Neural progenitor cell (in vitro differentiated cells): ENCODE results near the gene TOMM40L. TPM values are rescaled to one million over a fixed set of nuclear protein-coding genes. Genes with fewer than 3 reads are reported as not detected.

Experiments
- DNase-seq: peaks from one replicate; pipeline ENCODE4 v3.0.0-alpha.2; 2016; ENCODE audit warnings: low spot score
- H2AFZ ChIP-seq: fragments of 200-600 bp; sonication (generic); replicated peaks from 2 replicates; pipeline ENCODE4 v1.6.1; 2016; ENCODE audit warnings: antibody characterized with exemption
- H3F3A ChIP-seq: fragments of 200-600 bp; sonication (generic); 2 replicates; pipeline ENCODE4 v1.6.1; 2016; ENCODE audit warnings: antibody characterized with exemption, low read depth
- H3K27ac ChIP-seq: fragments of 200-600 bp; sonication (generic); 2 replicates; pipeline ENCODE4 v1.5.1; 2016; ENCODE audit warnings: mild to moderate bottlenecking
- H3K27me3 ChIP-seq: fragments of 200-600 bp; sonication (generic); 2 replicates; pipeline ENCODE4 v1.6.1; 2016; ENCODE audit warnings: mild to moderate bottlenecking, moderate library complexity
- H3K36me3 ChIP-seq: fragments of 200-600 bp; sonication (generic); 2 replicates; pipeline ENCODE4 v1.5.1; 2016
- H3K4me1 ChIP-seq: fragments of 200-600 bp; sonication (generic); 2 replicates; pipeline ENCODE4 v1.6.1; 2016; ENCODE audit warnings: mixed run types
- H3K4me2 ChIP-seq: fragments of 200-600 bp; sonication (generic); 2 replicates; pipeline ENCODE4 v1.6.1; 2016
- H3K4me3 ChIP-seq: fragments of 200-600 bp; sonication (generic); 2 replicates; pipeline ENCODE4 v1.5.1; 2016
- H3K79me2 ChIP-seq: fragments of 200-600 bp; sonication (generic); 2 replicates; pipeline ENCODE4 v1.6.1; 2016; ENCODE audit warnings: low read depth
- H3K9ac ChIP-seq: fragments of 200-600 bp; sonication (generic); 2 replicates; pipeline ENCODE4 v1.6.1; 2016
- H3K9me3 ChIP-seq: fragments of 200-600 bp; sonication (generic); 2 replicates; pipeline ENCODE4 v1.5.1; 2016; ENCODE audit warnings: low read depth
- H4K20me1 ChIP-seq: fragments of 200-600 bp; sonication (generic); 2 replicates; pipeline ENCODE4 v1.6.1; 2016; ENCODE audit warnings: low read depth
- H3K27ac Mint-ChIP-seq: 3 replicates; pipeline ENCODE4 v1.8.0; 2021; ENCODE audit warnings: mixed read lengths
- H3K27me3 Mint-ChIP-seq: 2 replicates; pipeline ENCODE4 v1.8.0; 2022; ENCODE audit warnings: low read depth, mild to moderate bottlenecking, inconsistent platforms, moderate library complexity, mixed read lengths; ENCODE audit not compliant: insufficient read depth
- H3K36me3 Mint-ChIP-seq: 3 replicates; pipeline ENCODE4 v1.8.0; 2021; ENCODE audit warnings: mixed read lengths
- H3K4me1 Mint-ChIP-seq: 3 replicates; pipeline ENCODE4 v1.8.0; 2021; ENCODE audit warnings: mixed read lengths
- H3K4me3 Mint-ChIP-seq: 3 replicates; pipeline ENCODE4 v1.8.0; 2021; ENCODE audit warnings: mild to moderate bottlenecking, moderate library complexity, mixed read lengths
- H3K9me3 Mint-ChIP-seq: 3 replicates; pipeline ENCODE4 v1.8.0; 2020; ENCODE audit warnings: mixed read lengths
- EZH2 ChIP-seq: fragments of 200-600 bp; sonication (generic); IDR thresholded peaks from 2 replicates; pipeline ENCODE4 v1.6.1; 2017; ENCODE audit warnings: antibody characterized with exemption, mild to moderate bottlenecking, moderate library complexity
- EZH2phosphoT487 ChIP-seq: fragments of 200-600 bp; sonication (generic); IDR thresholded peaks from 2 replicates; pipeline ENCODE4 v1.6.1; 2017; ENCODE audit warnings: antibody characterized with exemption
- total RNA-seq: library from RNA; depleted of rRNA; stranded (reverse); fragments of >200 nt; gene quantifications from 2 replicates; pipeline ENCODE4 v1.2.3, GENCODE V29; 2015; ENCODE audit warnings: low replicate concordance
- TF ChIP-seq, protein P1 (sequence below): fragments of 200-600 bp; sonication (generic); IDR thresholded peaks from 2 replicates; pipeline ENCODE4 v1.5.1; 2017; ENCODE audit warnings: antibody characterized with exemption, mild to moderate bottlenecking

Gene TOMM40L
- total RNA-seq, 1 donor from 2014 or later, result 7.2 TPM

DNA sequence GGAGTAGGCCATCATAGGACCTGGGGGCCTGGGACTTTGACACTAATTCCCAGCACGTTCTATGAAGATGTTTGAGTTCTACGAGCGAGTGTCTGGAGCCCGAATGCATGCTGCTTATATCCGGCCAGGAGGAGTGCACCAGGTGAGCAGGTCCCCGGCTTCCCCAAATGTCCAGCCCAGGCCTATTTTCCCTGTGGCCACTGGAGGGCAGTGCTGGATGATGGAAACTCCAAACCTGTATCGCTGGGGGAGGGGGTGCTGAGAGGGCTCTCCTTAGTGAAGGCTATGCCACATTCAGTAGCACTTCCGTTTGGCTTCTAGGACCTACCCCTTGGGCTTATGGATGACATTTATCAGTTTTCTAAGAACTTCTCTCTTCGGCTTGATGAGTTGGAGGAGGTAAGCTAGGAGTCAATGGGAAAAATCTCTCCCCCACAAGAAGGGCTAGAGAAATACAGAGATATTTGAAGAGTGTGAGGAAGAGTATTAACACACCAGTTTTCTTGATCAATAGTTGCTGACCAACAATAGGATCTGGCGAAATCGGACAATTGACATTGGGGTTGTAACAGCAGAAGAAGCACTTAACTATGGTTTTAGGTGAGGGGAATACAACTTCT lies 16.0 kb upstream of the TOMM40L start:
- peak; percentile 90 for DNase-seq
- H3K36me3 Mint-ChIP-seq, result peaks cover 37% of the 10 kb centered on the region
- H3K27me3 ChIP-seq, result no peaks in the 10 kb centered on the region
- H3K27me3 Mint-ChIP-seq, result peaks cover 6% of the 10 kb centered on the region
- H3K27ac ChIP-seq, result no peak overlapping the region
- peaks cover 5% of the 10 kb centered on the region for H4K20me1 ChIP-seq
- TF ChIP-seq EZH2phosphoT487, result no peak
- no peak for TF ChIP-seq EZH2
- TF ChIP-seq, protein P1, sequence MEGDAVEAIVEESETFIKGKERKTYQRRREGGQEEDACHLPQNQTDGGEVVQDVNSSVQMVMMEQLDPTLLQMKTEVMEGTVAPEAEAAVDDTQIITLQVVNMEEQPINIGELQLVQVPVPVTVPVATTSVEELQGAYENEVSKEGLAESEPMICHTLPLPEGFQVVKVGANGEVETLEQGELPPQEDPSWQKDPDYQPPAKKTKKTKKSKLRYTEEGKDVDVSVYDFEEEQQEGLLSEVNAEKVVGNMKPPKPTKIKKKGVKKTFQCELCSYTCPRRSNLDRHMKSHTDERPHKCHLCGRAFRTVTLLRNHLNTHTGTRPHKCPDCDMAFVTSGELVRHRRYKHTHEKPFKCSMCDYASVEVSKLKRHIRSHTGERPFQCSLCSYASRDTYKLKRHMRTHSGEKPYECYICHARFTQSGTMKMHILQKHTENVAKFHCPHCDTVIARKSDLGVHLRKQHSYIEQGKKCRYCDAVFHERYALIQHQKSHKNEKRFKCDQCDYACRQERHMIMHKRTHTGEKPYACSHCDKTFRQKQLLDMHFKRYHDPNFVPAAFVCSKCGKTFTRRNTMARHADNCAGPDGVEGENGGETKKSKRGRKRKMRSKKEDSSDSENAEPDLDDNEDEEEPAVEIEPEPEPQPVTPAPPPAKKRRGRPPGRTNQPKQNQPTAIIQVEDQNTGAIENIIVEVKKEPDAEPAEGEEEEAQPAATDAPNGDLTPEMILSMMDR, result peak; percentile 97
- H3K79me2 ChIP-seq, result peaks cover 3% of the 10 kb centered on the region
- H3K9me3 ChIP-seq, result no peaks in the 10 kb centered on the region
- no peak overlapping the region for H3K4me3 ChIP-seq
- H3K36me3 ChIP-seq, result peaks cover 13% of the 10 kb centered on the region
- H3K4me1 ChIP-seq, result no peaks in the 10 kb centered on the region
- H3K27ac Mint-ChIP-seq, result no peak overlapping the region
- no peak overlapping the region for H3K9ac ChIP-seq
- H2AFZ ChIP-seq, result no peak overlapping the region
- no peak overlapping the region for H3K4me2 ChIP-seq
- peaks cover 5% of the 10 kb centered on the region for H3K4me1 Mint-ChIP-seq
- H3K9me3 Mint-ChIP-seq, result no peaks in the 10 kb centered on the region
- H3K4me3 Mint-ChIP-seq, result no peak overlapping the region
- peaks cover 28% of the 10 kb centered on the region for H3F3A ChIP-seq

DNA sequence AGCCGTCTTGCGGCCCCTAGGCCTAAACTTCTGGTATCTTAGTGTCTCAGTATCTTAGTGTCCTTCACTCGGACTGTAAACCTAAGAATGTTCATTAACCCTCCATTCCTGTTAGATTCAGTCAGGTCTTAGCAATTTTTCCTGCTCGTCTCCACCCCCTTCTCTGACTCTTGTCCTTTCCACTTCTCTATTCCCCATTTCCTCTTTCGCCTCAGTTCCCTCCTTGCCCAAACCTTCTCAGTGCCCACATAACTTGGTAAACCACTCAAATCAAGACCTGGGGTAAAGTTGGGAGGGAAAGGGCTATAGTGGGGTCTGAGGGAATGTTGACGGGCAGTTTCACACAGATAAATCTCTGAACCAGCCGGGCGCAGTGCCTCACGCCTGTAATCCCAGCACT lies 11.5 kb upstream of the TOMM40L start:
- H3K27ac Mint-ChIP-seq, result no peak overlapping the region

DNA sequence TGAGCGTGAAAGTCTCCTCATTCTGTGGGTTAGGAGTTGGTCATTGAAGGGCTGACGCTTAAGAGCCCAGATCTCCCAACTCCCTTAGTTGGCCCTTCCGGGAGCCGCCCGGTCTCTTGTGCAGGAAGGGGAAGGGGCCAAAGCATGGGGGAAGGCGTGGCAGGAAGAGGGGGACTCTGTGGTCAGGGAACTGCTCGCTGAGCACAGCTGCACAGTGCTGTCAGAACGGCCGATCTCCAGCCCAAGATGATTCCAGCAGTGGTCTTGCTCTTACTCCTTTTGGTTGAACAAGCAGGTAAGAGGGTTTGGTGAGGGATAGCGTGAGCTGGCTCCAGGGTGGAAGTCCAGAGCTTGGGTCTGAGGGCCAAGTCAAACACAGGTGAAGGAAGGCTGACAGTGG lies 10.8 kb upstream of the TOMM40L start, which contains the start of gene FCER1G:
Gene FCER1G (plus strand): TSS at position 220 of the 400 bp plus-strand sequence. CDS start 27 bp downstream, at position 247.
- Histone ChIP-seq H4K20me1 (peaks cover 3% of the 10 kb centered on the region), H3K36me3 (peaks cover 11% of the 10 kb centered on the region), H3K79me2 (no peaks in the 10 kb centered on the region), H3K4me3 (no peak within 1 kb of the TSS), H3K9ac (no peak within 1 kb of the TSS), H2AFZ (no peak within 1 kb of the TSS), H3K27ac (no peak within 1 kb of the TSS), H3F3A (peaks cover 21% of the 10 kb centered on the region), H3K4me1 (peaks cover 6% of the 10 kb centered on the region), H3K27me3 (no peaks in the 10 kb centered on the region), H3K4me2 (no peak within 1 kb of the TSS), H3K9me3 (no peaks in the 10 kb centered on the region)
- Mint-ChIP-seq H3K27ac (no peak within 1 kb of the TSS), H3K27me3 (peaks cover 6% of the 10 kb centered on the region), H3K4me1 (peaks cover 13% of the 10 kb centered on the region), H3K36me3 (peaks cover 27% of the 10 kb centered on the region), H3K4me3 (no peak within 1 kb of the TSS), H3K9me3 (no peaks in the 10 kb centered on the region)
- TF ChIP-seq EZH2phosphoT487 (no peak), EZH2 (no peak)
- TF ChIP-seq, protein P1, result no peak
- no peak for DNase-seq

More for the DNA sequence above, 11.5 kb upstream of the TOMM40L start:
- Mint-ChIP-seq H3K9me3 (no peaks in the 10 kb centered on the region), H3K36me3 (peaks cover 30% of the 10 kb centered on the region), H3K27me3 (peaks cover 8% of the 10 kb centered on the region), H3K4me3 (no peak overlapping the region), H3K4me1 (peaks cover 15% of the 10 kb centered on the region)
- Histone ChIP-seq H3K4me3 (no peak overlapping the region), H3K27ac (no peak overlapping the region), H3F3A (peaks cover 25% of the 10 kb centered on the region), H3K4me2 (no peak overlapping the region), H3K9ac (no peak overlapping the region), H3K9me3 (no peaks in the 10 kb centered on the region), H3K79me2 (no peaks in the 10 kb centered on the region), H2AFZ (no peak overlapping the region), H3K27me3 (no peaks in the 10 kb centered on the region), H3K36me3 (peaks cover 13% of the 10 kb centered on the region), H4K20me1 (peaks cover 5% of the 10 kb centered on the region), H3K4me1 (peaks cover 6% of the 10 kb centered on the region)
- TF ChIP-seq, protein P1, result no peak
- TF ChIP-seq EZH2, result no peak
- TF ChIP-seq EZH2phosphoT487, result no peak
- DNase-seq, result no peak
